HG02885 (cell line): ENCODE measurements around the gene CLEC4G.
"Not testable (repeated sequence)": the region's sequence is repeated elsewhere in the genome, so short reads cannot be mapped to it uniquely, and the experiment has no call there.

Source experiments
- ATAC-seq: cut with Tn5 transposase; IDR thresholded peaks from one replicate; pipeline ENCODE4 v1.9.1; 2021; ENCODE audit warnings: mild to moderate bottlenecking; ENCODE audit not compliant: unreplicated experiment, poor library complexity

The CLEC4G gene

GRCh38 chr19:7746903-7747884 lies 15.3 kb upstream of the CLEC4G start, which contains the start of gene CD209:
TSS of gene CD209 (minus strand) at chr19:7747534. CDS start at chr19:7747511, 23 bp downstream.
- ATAC-seq: no peak

GRCh38 chr19:7746306-7746705 lies 14.4 kb upstream of the CLEC4G start:
- not testable (repeated sequence) for ATAC-seq

- ATAC-seq: no peak
These were observed 13.2 kb upstream of the CLEC4G start for GRCh38 chr19:7744871-7745650.

- no peak for ATAC-seq
These were observed 12.4 kb upstream of the CLEC4G start for GRCh38 chr19:7744199-7744786.

GRCh38 chr19:7743425-7743841 lies 11.5 kb upstream of the CLEC4G start:
- ATAC-seq: no peak

GRCh38 chr19:7742991-7743390 lies 11.1 kb upstream of the CLEC4G start:
- ATAC-seq: no peak

GRCh38 chr19:7742575-7742974 lies 10.7 kb upstream of the CLEC4G start:
- ATAC-seq: no peak

- ATAC-seq: no peak
These were observed 8.8 kb upstream of the CLEC4G start for GRCh38 chr19:7740682-7741054.

GRCh38 chr19:7739801-7740681 lies 8.1 kb upstream of the CLEC4G start:
- no peak for ATAC-seq

- ATAC-seq: no peak
These were observed 7.4 kb upstream of the CLEC4G start for GRCh38 chr19:7739211-7739755.

GRCh38 chr19:7738023-7738422 lies 6.1 kb upstream of the CLEC4G start:
- ATAC-seq: no peak

GRCh38 chr19:7737215-7737614 lies 5.3 kb upstream of the CLEC4G start:
- ATAC-seq: no peak

GRCh38 chr19:7736148-7736547 lies 4.2 kb upstream of the CLEC4G start:
- ATAC-seq: no peak

GRCh38 chr19:7734220-7735203 lies 2.6 kb upstream of the CLEC4G start:
- no peak for ATAC-seq

GRCh38 chr19:7733376-7733775 lies 1.5 kb upstream of the CLEC4G start:
- ATAC-seq: no peak

GRCh38 chr19:7731615-7732014 lies 295 bp downstream of the CLEC4G start:
- no peak for ATAC-seq

GRCh38 chr19:7731218-7731595 lies 703 bp downstream of the CLEC4G start:
- no peak for ATAC-seq
